Measurements from ENCODE around the gene NEU1.

The NEU1 gene

DNA sequence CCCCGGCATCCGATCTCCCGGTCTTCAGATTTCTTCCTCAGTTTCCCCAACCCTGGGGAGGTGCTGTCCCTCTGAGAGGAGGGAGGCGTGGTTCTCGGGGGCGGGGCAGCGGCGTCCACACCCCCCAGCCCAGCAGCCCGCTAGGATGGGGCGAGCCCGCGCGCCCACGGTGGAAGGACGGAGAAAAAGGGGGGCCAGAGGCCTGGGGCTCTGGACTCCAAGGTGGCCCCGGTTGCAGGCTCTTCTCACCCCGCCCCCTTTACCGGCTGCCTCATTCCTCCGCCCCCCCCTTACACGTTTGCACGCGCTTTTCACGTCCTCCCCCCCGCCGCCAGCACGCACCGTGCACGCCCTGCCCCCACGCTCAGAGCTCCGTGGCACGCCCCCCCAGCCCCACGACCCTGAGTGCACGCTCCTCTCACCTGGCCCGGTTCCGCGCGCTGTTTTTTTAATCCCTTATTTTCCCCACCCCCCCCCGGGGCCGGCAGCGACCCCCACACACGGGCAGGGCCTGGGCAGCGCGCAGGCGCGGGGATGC lies 38.9 kb upstream of the NEU1 start (continued):
- TF ChIP-seq, protein P1, sequence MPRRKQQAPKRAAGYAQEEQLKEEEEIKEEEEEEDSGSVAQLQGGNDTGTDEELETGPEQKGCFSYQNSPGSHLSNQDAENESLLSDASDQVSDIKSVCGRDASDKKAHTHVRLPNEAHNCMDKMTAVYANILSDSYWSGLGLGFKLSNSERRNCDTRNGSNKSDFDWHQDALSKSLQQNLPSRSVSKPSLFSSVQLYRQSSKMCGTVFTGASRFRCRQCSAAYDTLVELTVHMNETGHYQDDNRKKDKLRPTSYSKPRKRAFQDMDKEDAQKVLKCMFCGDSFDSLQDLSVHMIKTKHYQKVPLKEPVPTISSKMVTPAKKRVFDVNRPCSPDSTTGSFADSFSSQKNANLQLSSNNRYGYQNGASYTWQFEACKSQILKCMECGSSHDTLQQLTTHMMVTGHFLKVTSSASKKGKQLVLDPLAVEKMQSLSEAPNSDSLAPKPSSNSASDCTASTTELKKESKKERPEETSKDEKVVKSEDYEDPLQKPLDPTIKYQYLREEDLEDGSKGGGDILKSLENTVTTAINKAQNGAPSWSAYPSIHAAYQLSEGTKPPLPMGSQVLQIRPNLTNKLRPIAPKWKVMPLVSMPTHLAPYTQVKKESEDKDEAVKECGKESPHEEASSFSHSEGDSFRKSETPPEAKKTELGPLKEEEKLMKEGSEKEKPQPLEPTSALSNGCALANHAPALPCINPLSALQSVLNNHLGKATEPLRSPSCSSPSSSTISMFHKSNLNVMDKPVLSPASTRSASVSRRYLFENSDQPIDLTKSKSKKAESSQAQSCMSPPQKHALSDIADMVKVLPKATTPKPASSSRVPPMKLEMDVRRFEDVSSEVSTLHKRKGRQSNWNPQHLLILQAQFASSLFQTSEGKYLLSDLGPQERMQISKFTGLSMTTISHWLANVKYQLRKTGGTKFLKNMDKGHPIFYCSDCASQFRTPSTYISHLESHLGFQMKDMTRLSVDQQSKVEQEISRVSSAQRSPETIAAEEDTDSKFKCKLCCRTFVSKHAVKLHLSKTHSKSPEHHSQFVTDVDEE (CRISPR knock-in tag; IDR thresholded peaks at IDR 0.05) = 0 out of 2 replicates have a peak, but pooled peaks have one; percentile 18
- TF ChIP-seq ESRRG (CRISPR knock-in tag; IDR thresholded peaks at IDR 0.05) = no peak
- no peak for TF ChIP-seq ZFP30 (CRISPR knock-in tag; IDR thresholded peaks at IDR 0.05)
- no peak for TF ChIP-seq ZNF70 (CRISPR knock-in tag; IDR thresholded peaks at IDR 0.05)

DNA sequence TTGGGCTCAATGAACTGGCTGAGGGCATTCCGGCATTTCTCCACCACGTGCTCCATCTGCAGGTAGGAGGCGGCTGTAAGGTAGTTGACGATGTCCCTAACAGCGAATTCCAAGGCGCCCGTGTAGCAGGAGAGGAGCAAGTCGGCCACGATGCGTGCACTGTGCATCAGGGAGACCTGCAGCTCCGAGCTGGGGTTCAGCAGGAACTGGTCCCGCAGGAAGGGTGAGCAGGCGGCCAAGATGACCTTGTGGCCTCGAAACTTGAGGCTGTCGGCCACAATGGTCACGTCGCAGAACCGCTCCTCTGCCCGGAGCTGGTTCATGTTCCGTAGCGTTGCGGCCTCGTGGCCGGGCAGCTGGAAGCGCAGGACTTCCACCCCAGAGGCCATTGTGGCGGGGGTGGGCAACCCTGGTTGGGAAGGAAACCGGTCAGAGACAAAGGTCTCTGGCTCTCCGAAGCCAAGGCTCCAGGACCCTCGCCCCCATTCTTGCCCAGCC lies 38.3 kb upstream of the NEU1 start:
- ATAC-seq = no peak
- TF ChIP-seq ISL1 (CRISPR knock-in tag; IDR thresholded peaks at IDR 0.05) (no peak), ZNF8 (CRISPR knock-in tag; IDR thresholded peaks at IDR 0.05) (no peak), PPARA (CRISPR knock-in tag; IDR thresholded peaks at IDR 0.05; ENCODE audit: borderline replicate concordance) (no peak), OSR1 (CRISPR knock-in tag; IDR thresholded peaks at IDR 0.05) (no peak), ZFP30 (CRISPR knock-in tag; IDR thresholded peaks at IDR 0.05) (no peak), TOX (CRISPR knock-in tag; IDR thresholded peaks at IDR 0.05; ENCODE audit: borderline replicate concordance) (no peak), ZFP3 (CRISPR knock-in tag; IDR thresholded peaks at IDR 0.05) (no peak), ESRRG (CRISPR knock-in tag; IDR thresholded peaks at IDR 0.05) (no peak), ZNF70 (CRISPR knock-in tag; IDR thresholded peaks at IDR 0.05) (no peak), BACH2 (CRISPR knock-in tag; IDR thresholded peaks at IDR 0.05; ENCODE audit: borderline replicate concordance) (no peak), ZNF565 (CRISPR knock-in tag; conservative IDR thresholded peaks at IDR 0.05; ENCODE audit: low read depth) (no peak), SNAI2 (CRISPR knock-in tag; IDR thresholded peaks at IDR 0.05) (no peak), TCF4 (CRISPR knock-in tag; IDR thresholded peaks at IDR 0.05; ENCODE audit: borderline replicate concordance) (no peak), ARNTL (CRISPR knock-in tag; IDR thresholded peaks at IDR 0.05; ENCODE audit: borderline replicate concordance, low read depth) (no peak)
- TF ChIP-seq, protein P2, sequence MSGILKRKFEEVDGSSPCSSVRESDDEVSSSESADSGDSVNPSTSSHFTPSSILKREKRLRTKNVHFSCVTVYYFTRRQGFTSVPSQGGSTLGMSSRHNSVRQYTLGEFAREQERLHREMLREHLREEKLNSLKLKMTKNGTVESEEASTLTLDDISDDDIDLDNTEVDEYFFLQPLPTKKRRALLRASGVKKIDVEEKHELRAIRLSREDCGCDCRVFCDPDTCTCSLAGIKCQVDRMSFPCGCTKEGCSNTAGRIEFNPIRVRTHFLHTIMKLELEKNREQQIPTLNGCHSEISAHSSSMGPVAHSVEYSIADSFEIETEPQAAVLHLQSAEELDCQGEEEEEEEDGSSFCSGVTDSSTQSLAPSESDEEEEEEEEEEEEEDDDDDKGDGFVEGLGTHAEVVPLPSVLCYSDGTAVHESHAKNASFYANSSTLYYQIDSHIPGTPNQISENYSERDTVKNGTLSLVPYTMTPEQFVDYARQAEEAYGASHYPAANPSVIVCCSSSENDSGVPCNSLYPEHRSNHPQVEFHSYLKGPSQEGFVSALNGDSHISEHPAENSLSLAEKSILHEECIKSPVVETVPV (CRISPR knock-in tag; IDR thresholded peaks at IDR 0.05) = no peak
- TF ChIP-seq, protein P3, sequence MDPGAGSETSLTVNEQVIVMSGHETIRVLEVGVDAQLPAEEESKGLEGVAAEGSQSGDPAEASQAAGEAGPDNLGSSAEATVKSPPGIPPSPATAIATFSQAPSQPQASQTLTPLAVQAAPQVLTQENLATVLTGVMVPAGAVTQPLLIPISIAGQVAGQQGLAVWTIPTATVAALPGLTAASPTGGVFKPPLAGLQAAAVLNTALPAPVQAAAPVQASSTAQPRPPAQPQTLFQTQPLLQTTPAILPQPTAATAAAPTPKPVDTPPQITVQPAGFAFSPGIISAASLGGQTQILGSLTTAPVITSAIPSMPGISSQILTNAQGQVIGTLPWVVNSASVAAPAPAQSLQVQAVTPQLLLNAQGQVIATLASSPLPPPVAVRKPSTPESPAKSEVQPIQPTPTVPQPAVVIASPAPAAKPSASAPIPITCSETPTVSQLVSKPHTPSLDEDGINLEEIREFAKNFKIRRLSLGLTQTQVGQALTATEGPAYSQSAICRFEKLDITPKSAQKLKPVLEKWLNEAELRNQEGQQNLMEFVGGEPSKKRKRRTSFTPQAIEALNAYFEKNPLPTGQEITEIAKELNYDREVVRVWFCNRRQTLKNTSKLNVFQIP (CRISPR knock-in tag; IDR thresholded peaks at IDR 0.05; ENCODE audit: borderline replicate concordance, low read depth) = no peak
- TF ChIP-seq, protein P1 (CRISPR knock-in tag; IDR thresholded peaks at IDR 0.05) = no peak
- TF ChIP-seq, protein P4, sequence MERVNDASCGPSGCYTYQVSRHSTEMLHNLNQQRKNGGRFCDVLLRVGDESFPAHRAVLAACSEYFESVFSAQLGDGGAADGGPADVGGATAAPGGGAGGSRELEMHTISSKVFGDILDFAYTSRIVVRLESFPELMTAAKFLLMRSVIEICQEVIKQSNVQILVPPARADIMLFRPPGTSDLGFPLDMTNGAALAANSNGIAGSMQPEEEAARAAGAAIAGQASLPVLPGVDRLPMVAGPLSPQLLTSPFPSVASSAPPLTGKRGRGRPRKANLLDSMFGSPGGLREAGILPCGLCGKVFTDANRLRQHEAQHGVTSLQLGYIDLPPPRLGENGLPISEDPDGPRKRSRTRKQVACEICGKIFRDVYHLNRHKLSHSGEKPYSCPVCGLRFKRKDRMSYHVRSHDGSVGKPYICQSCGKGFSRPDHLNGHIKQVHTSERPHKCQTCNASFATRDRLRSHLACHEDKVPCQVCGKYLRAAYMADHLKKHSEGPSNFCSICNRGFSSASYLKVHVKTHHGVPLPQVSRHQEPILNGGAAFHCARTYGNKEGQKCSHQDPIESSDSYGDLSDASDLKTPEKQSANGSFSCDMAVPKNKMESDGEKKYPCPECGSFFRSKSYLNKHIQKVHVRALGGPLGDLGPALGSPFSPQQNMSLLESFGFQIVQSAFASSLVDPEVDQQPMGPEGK (CRISPR knock-in tag; IDR thresholded peaks at IDR 0.05; ENCODE audit: borderline replicate concordance) = no peak
- TF ChIP-seq, protein P5, sequence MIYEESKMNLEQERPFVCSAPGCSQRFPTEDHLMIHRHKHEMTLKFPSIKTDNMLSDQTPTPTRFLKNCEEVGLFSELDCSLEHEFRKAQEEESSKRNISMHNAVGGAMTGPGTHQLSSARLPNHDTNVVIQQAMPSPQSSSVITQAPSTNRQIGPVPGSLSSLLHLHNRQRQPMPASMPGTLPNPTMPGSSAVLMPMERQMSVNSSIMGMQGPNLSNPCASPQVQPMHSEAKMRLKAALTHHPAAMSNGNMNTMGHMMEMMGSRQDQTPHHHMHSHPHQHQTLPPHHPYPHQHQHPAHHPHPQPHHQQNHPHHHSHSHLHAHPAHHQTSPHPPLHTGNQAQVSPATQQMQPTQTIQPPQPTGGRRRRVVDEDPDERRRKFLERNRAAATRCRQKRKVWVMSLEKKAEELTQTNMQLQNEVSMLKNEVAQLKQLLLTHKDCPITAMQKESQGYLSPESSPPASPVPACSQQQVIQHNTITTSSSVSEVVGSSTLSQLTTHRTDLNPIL (CRISPR knock-in tag; IDR thresholded peaks at IDR 0.05; ENCODE audit: low read depth) = no peak
